GM21723 (cell line): Measurements from ENCODE around the gene ENOX1.

Experiments
- ATAC-seq: cut with Tn5 transposase; IDR thresholded peaks from one replicate; pipeline ENCODE4 v1.9.1; 2021; ENCODE audit warnings: mild to moderate bottlenecking, moderate library complexity; ENCODE audit not compliant: unreplicated experiment

ENOX1 gene

GRCh38 chr13:43551897-43552456 lies 234.8 kb downstream of the ENOX1 start:
- no peak for ATAC-seq

GRCh38 chr13:43546816-43547215 lies 240.0 kb downstream of the ENOX1 start:
- no peak for ATAC-seq

GRCh38 chr13:43546251-43546650 lies 240.5 kb downstream of the ENOX1 start:
- no peak for ATAC-seq

- no peak for ATAC-seq
These were observed 241.4 kb downstream of the ENOX1 start for GRCh38 chr13:43545317-43545874.

- ATAC-seq, result no peak
These were observed 242.1 kb downstream of the ENOX1 start for GRCh38 chr13:43544631-43545030.

GRCh38 chr13:43544011-43544410 lies 242.8 kb downstream of the ENOX1 start:
- ATAC-seq, result no peak

- ATAC-seq, result no peak
These were observed 243.4 kb downstream of the ENOX1 start for GRCh38 chr13:43543331-43543730.

GRCh38 chr13:43537124-43537523 lies 249.6 kb downstream of the ENOX1 start:
- ATAC-seq, result no peak

GRCh38 chr13:43529796-43530195 lies 257.0 kb downstream of the ENOX1 start:
- no peak for ATAC-seq

- ATAC-seq, result no peak
These were observed 257.8 kb downstream of the ENOX1 start for GRCh38 chr13:43528992-43529391.

GRCh38 chr13:43522788-43523187 lies 264.0 kb downstream of the ENOX1 start:
- no peak for ATAC-seq

GRCh38 chr13:43520351-43520750 lies 266.4 kb downstream of the ENOX1 start:
- ATAC-seq, result no peak

GRCh38 chr13:43518833-43519232 lies 267.9 kb downstream of the ENOX1 start:
- no peak for ATAC-seq

- ATAC-seq, result no peak
These were observed 270.4 kb downstream of the ENOX1 start for GRCh38 chr13:43516401-43516833.

- ATAC-seq, result no peak
These were observed 271.2 kb downstream of the ENOX1 start for GRCh38 chr13:43515531-43515930.

- no peak for ATAC-seq
These were observed 272.5 kb downstream of the ENOX1 start for GRCh38 chr13:43514311-43514710.

- no peak for ATAC-seq
These were observed 274.6 kb downstream of the ENOX1 start for GRCh38 chr13:43512221-43512620.

- ATAC-seq, result no peak
These were observed 275.5 kb downstream of the ENOX1 start for GRCh38 chr13:43510956-43511901.

- ATAC-seq, result no peak
These were observed 291.0 kb downstream of the ENOX1 start for GRCh38 chr13:43495732-43496131.

GRCh38 chr13:43494206-43494605 lies 292.6 kb downstream of the ENOX1 start:
- ATAC-seq, result no peak

- ATAC-seq, result no peak
These were observed 293.2 kb downstream of the ENOX1 start for GRCh38 chr13:43493496-43494000.

- no peak for ATAC-seq
These were observed 294.0 kb downstream of the ENOX1 start for GRCh38 chr13:43492745-43493144.
